ENCODE results near the gene ASIC4.

The ASIC4 gene

GRCh38 chr2:219536425-219536824 lies 22.1 kb downstream of the ASIC4 start:
- peaks cover 24% of the 10 kb centered on the region for H3K36me3 ChIP-seq (ENCODE audit: low read depth)
- DNase-seq (ENCODE audit: low spot score) (no peak), ATAC-seq (ENCODE audit: low read depth) (no peak)
- peaks cover 9% of the 10 kb centered on the region for H3K4me1 ChIP-seq (ENCODE audit: insufficient read depth, poor library complexity, severe bottlenecking)
- no peaks in the 10 kb centered on the region for H3K27me3 ChIP-seq (ENCODE audit: insufficient read depth, poor library complexity, severe bottlenecking)
- no peak overlapping the region for H3K4me3 ChIP-seq (ENCODE audit: severe bottlenecking)
- no peaks in the 10 kb centered on the region for H3K9me3 ChIP-seq (ENCODE audit: severe bottlenecking)
- no peak for TF ChIP-seq CTCF (IDR thresholded peaks at IDR 0.05; ENCODE audit: poor library complexity, severe bottlenecking)
- no peak overlapping the region for H3K27ac ChIP-seq (ENCODE audit: poor library complexity, severe bottlenecking)

GRCh38 chr2:219536967-219537366 lies 22.7 kb downstream of the ASIC4 start:
- ATAC-seq (ENCODE audit: low read depth) (no peak), DNase-seq (ENCODE audit: low spot score) (no peak)
- Histone ChIP-seq H3K36me3 (ENCODE audit: low read depth) (peaks cover 27% of the 10 kb centered on the region), H3K9me3 (ENCODE audit: severe bottlenecking) (no peaks in the 10 kb centered on the region), H3K4me3 (ENCODE audit: severe bottlenecking) (no peak overlapping the region), H3K27ac (ENCODE audit: poor library complexity, severe bottlenecking) (no peak overlapping the region), H3K4me1 (ENCODE audit: insufficient read depth, poor library complexity, severe bottlenecking) (peaks cover 9% of the 10 kb centered on the region), H3K27me3 (ENCODE audit: insufficient read depth, poor library complexity, severe bottlenecking) (no peaks in the 10 kb centered on the region)
- no peak for TF ChIP-seq CTCF (IDR thresholded peaks at IDR 0.05; ENCODE audit: poor library complexity, severe bottlenecking)

GRCh38 chr2:219537657-219538488 lies 23.6 kb downstream of the ASIC4 start:
- DNase-seq (ENCODE audit: low spot score) (no peak), ATAC-seq (ENCODE audit: low read depth) (no peak)
- H3K4me3 ChIP-seq (ENCODE audit: severe bottlenecking): no peak overlapping the region
- H3K36me3 ChIP-seq (ENCODE audit: low read depth): peaks cover 27% of the 10 kb centered on the region
- no peak for TF ChIP-seq CTCF (IDR thresholded peaks at IDR 0.05; ENCODE audit: poor library complexity, severe bottlenecking)
- no peaks in the 10 kb centered on the region for H3K27me3 ChIP-seq (ENCODE audit: insufficient read depth, poor library complexity, severe bottlenecking)
- H3K27ac ChIP-seq (ENCODE audit: poor library complexity, severe bottlenecking): peak overlapping the region; percentile 4
- H3K9me3 ChIP-seq (ENCODE audit: severe bottlenecking): no peaks in the 10 kb centered on the region
- peaks cover 9% of the 10 kb centered on the region for H3K4me1 ChIP-seq (ENCODE audit: insufficient read depth, poor library complexity, severe bottlenecking)

- Histone ChIP-seq H3K27me3 (ENCODE audit: insufficient read depth, poor library complexity, severe bottlenecking) (no peaks in the 10 kb centered on the region), H3K9me3 (ENCODE audit: severe bottlenecking) (no peaks in the 10 kb centered on the region), H3K4me3 (ENCODE audit: severe bottlenecking) (no peak overlapping the region), H3K27ac (ENCODE audit: poor library complexity, severe bottlenecking) (peak overlapping the region; percentile 4), H3K4me1 (ENCODE audit: insufficient read depth, poor library complexity, severe bottlenecking) (peaks cover 9% of the 10 kb centered on the region), H3K36me3 (ENCODE audit: low read depth) (peaks cover 27% of the 10 kb centered on the region)
- ATAC-seq (ENCODE audit: low read depth): no peak
- no peak for DNase-seq (ENCODE audit: low spot score)
- TF ChIP-seq CTCF (IDR thresholded peaks at IDR 0.05; ENCODE audit: poor library complexity, severe bottlenecking): no peak
Measured at GRCh38 chr2:219538504-219538951, 24.2 kb downstream of the ASIC4 start.

Data from RWPE2 (cell line).